B cell (primary cell): ENCODE data around the gene ARL6IP5.

Source experiments
- EZH2 ChIP-seq: IDR thresholded peaks from 2 replicates; pipeline ENCODE4 v1.6.1; 2012; ENCODE audit warnings: borderline replicate concordance, low read depth, mild to moderate bottlenecking, moderate library complexity, low read length; ENCODE audit not compliant: insufficient read depth, poor library complexity, severe bottlenecking
- TF ChIP-seq, protein P1 (sequence below): fragments of 200-600 bp; IDR thresholded peaks from one replicate; pipeline ENCODE4 v1.8.0; 2022; ENCODE audit warnings: antibody characterized with exemption, mild to moderate bottlenecking

DNA sequence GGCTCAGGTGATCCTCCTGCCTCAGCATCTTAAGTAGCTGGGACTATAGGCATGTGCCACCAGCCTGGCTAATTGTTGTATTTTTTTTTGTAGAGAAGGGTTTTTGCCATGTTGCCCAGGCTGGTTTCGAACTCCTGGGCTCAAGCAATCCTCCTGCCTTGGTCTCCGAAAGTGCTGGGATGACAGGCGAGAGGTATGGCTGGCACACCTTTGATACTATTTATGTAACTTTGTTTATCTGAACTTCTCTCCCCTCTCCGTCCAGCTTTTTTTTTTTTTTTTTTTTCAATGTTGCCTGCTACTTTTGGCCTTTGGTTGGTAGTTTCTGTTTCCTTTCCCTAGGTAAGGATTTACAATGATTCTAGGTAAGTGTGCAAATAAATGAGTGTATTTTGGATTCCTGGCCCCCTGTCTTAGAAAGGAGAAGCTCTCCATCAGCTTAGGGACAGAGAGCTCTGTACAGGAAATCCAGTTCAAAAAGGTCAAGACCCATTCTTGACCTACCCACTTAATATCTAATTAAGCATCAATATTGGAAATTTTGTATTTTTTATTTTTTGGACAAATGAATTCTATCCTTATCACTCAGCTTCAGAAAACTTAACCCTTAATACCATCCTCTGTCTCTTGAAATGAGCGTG lies 6.8 kb downstream of the ARL6IP5 start:
- TF ChIP-seq, protein P1, sequence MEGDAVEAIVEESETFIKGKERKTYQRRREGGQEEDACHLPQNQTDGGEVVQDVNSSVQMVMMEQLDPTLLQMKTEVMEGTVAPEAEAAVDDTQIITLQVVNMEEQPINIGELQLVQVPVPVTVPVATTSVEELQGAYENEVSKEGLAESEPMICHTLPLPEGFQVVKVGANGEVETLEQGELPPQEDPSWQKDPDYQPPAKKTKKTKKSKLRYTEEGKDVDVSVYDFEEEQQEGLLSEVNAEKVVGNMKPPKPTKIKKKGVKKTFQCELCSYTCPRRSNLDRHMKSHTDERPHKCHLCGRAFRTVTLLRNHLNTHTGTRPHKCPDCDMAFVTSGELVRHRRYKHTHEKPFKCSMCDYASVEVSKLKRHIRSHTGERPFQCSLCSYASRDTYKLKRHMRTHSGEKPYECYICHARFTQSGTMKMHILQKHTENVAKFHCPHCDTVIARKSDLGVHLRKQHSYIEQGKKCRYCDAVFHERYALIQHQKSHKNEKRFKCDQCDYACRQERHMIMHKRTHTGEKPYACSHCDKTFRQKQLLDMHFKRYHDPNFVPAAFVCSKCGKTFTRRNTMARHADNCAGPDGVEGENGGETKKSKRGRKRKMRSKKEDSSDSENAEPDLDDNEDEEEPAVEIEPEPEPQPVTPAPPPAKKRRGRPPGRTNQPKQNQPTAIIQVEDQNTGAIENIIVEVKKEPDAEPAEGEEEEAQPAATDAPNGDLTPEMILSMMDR = no peak
- TF ChIP-seq EZH2 = no peak
